ENCODE data around the gene RRP1B.

DNA sequence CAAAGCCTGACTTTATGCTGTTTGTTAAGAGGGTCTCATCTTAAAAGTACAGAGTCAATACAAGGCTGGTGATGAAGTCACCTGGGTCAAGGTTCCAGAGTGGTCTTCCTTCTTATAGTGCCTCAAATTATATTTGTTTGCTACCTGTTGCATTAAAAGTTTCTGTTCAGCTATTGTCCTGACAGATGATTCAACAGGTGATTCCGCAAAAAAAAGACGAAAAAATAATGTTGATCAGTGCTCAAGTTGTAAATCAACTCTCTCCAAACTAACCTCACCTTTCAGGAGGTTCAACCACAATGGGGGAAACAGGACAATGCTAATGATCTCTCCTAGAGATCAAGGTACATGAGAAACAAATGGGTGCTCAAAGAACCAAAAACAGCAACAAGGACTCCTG lies 35.8 kb upstream of the RRP1B start:
- TF ChIP-seq EZH2 (IDR thresholded peaks at IDR 0.05; ENCODE audit: low read depth), result no peak
- no peak for TF ChIP-seq CTCF (conservative IDR thresholded peaks at IDR 0.05)
